Naive thymus-derived CD4-positive, alpha-beta T cell (primary cell): ENCODE data around the gene ZBTB39. TPM values are rescaled to one million over a fixed set of nuclear protein-coding genes. Genes with fewer than 3 reads are reported as not detected.

ENCODE experiments used
- ATAC-seq: fragments of 150-1000 bp; cut with Tn5 transposase; 2 replicates; pipeline ENCODE4 v1.10.0; 2021; ENCODE audit warnings: mild to moderate bottlenecking, moderate library complexity
- CTCF ChIA-PET: fragments of 350-600 bp; sonication (Branson Sonifier 250); formaldehyde crosslinking; loops from one replicate; lab custom pipeline; 2021; ENCODE audit warnings: antibody characterized with exemption; lab: Charles Lee
- POLR2A ChIA-PET: fragments of 350-600 bp; sonication (Branson Sonifier 250); formaldehyde crosslinking; loops from one replicate; lab custom pipeline; 2021; ENCODE audit warnings: antibody characterized with exemption, inconsistent platforms; lab: Charles Lee
- DNase-seq, 9 donors: peaks; one replicate each; pipeline versions ENCODE4 v3.0.0 to v3.0.0-alpha.2; 2020 to 2022; ENCODE audit warnings: mixed read lengths in 1 of 9
- H3K27ac ChIP-seq: one replicate; pipeline ENCODE4 v1.7.0; 2013; ENCODE audit warnings: mild to moderate bottlenecking, low read depth, low read length, moderate library complexity
- H3K27me3 ChIP-seq, 2 donors: one replicate each; pipeline ENCODE4 v1.7.0; 2013; ENCODE audit warnings: low read length in 2 of 2, mild to moderate bottlenecking in 2 of 2, moderate library complexity in 2 of 2; ENCODE audit not compliant: control insufficient read depth in 2 of 2, insufficient read depth in 2 of 2
- H3K36me3 ChIP-seq, 3 experiments: 1 replicate in 2 of 3; 2 replicates in 1 of 3; pipeline ENCODE4 v1.7.0; 2013; ENCODE audit warnings: low read length in 3 of 3, mild to moderate bottlenecking in 3 of 3, moderate library complexity in 1 of 3; ENCODE audit not compliant: insufficient read depth in 3 of 3, control insufficient read depth in 2 of 3
- H3K4me1 ChIP-seq, 2 donors: one replicate each; pipeline ENCODE4 v1.7.0; 2013; ENCODE audit warnings: low read length in 2 of 2, mild to moderate bottlenecking in 2 of 2, moderate library complexity in 1 of 2; ENCODE audit not compliant: control insufficient read depth in 2 of 2, insufficient read depth in 2 of 2
- H3K4me3 ChIP-seq: 2 replicates; pipeline ENCODE4 v1.7.0; 2013; ENCODE audit warnings: mild to moderate bottlenecking, low read length
- H3K9me3 ChIP-seq, 3 experiments: 1 replicate in 2 of 3; 2 replicates in 1 of 3; pipeline ENCODE4 v1.7.0; 2013; ENCODE audit warnings: low read length in 3 of 3; ENCODE audit not compliant: control insufficient read depth in 2 of 3
- H3K27ac Mint-ChIP-seq, 9 donors: one replicate each; pipeline ENCODE4 v1.8.0; 2020 to 2022; ENCODE audit warnings: mixed read lengths in 9 of 9, mild to moderate bottlenecking in 8 of 9, moderate library complexity in 5 of 9, inconsistent platforms in 2 of 9
- H3K27me3 Mint-ChIP-seq, 5 donors: one replicate each; pipeline ENCODE4 v1.8.0; 2021 to 2022; ENCODE audit warnings: mixed read lengths in 5 of 5, mild to moderate bottlenecking in 1 of 5
- H3K36me3 Mint-ChIP-seq, 5 donors: one replicate each; pipeline ENCODE4 v1.8.0; 2020 to 2022; ENCODE audit warnings: mixed read lengths in 5 of 5, mild to moderate bottlenecking in 3 of 5, inconsistent platforms in 1 of 5
- H3K4me1 Mint-ChIP-seq, 7 donors: one replicate each; pipeline ENCODE4 v1.8.0; 2020 to 2022; ENCODE audit warnings: mixed read lengths in 7 of 7, mild to moderate bottlenecking in 3 of 7, inconsistent platforms in 1 of 7
- H3K4me3 Mint-ChIP-seq, 10 donors: one replicate each; pipeline ENCODE4 v1.8.0; 2020 to 2022; ENCODE audit warnings: mild to moderate bottlenecking in 10 of 10, mixed read lengths in 10 of 10, moderate library complexity in 6 of 10, inconsistent platforms in 2 of 10
- H3K9me3 Mint-ChIP-seq, 11 donors: one replicate each; pipeline ENCODE4 v1.8.0; 2020 to 2022; ENCODE audit warnings: mixed read lengths in 11 of 11, mild to moderate bottlenecking in 4 of 11, inconsistent platforms in 1 of 11, moderate library complexity in 1 of 11
- intact Hi-C, 2 donors: fragments of 100-400 bp; cut with micrococcal nuclease; formaldehyde crosslinking; loops; one replicate each; pipeline ENCODE4 v1.15.1; 2023
- polyA plus RNA-seq, 2 donors: library from polyadenylated mRNA; unstranded; fragments of 300-500 nt; fragmentation: Illumina TruSeq; gene quantifications; one replicate each; pipeline ENCODE4 v1.2.3, GENCODE V29; 2021
- total RNA-seq, 6 experiments: library from RNA in 5 of 6; stranded (reverse) in 5 of 6; gene quantifications; 1 replicate in 5 of 6; 2 replicates in 1 of 6; pipeline ENCODE4 v1.2.3 and lab custom pipeline; 2021 to 2026

The ZBTB39 gene
- total and polyA plus RNA-seq, 7 experiments from 2014 or later, result 2.2 to 12.9 (median 8.2) TPM

- Histone ChIP-seq H3K9me3 (no peaks in the 10 kb centered on the region), H3K4me3 (no peak overlapping the region), H3K36me3 (no peaks in the 10 kb centered on the region), H3K27me3 (no peaks in the 10 kb centered on the region), H3K27ac (no peak overlapping the region), H3K4me1 (peaks cover 19 to 20% of the 10 kb centered on the region in 2 donors)
- CTCF ChIA-PET, result no interaction called here
- intact Hi-C loops, result no loop called here
- POLR2A ChIA-PET, result interaction anchor here (0.9 kb wide), 1 partner anchor 12 kb away, joined by 4 read pairs; no protein-coding TSS in a partner anchor
- Mint-ChIP-seq H3K27me3 (peaks cover 0 to 6% (median 0%) of the 10 kb centered on the region in 5 donors), H3K9me3 (peaks cover 0 to 2% (median 0%) of the 10 kb centered on the region in 11 donors), H3K4me1 (peaks cover 25 to 44% (median 34%) of the 10 kb centered on the region in 7 donors), H3K36me3 (no peaks in the 10 kb centered on the region), H3K27ac (no peak overlapping the region), H3K4me3 (no peak overlapping the region)
- DNase-seq (no peak), ATAC-seq (no peak)
Observed at GRCh38 chr12:57044889-57045288, 38.5 kb upstream of the ZBTB39 start.

- no peak overlapping the region for H3K4me3 ChIP-seq
- no peak for ATAC-seq
- Mint-ChIP-seq H3K4me3 (no peak overlapping the region), H3K9me3 (peaks cover 0 to 2% (median 0%) of the 10 kb centered on the region in 11 donors), H3K27me3 (peaks cover 0 to 6% (median 0%) of the 10 kb centered on the region in 5 donors), H3K4me1 (peaks cover 26 to 46% (median 35%) of the 10 kb centered on the region in 7 donors), H3K36me3 (no peaks in the 10 kb centered on the region), H3K27ac (no peak overlapping the region)
- intact Hi-C loops, result no loop called here
- H3K9me3 ChIP-seq, result no peaks in the 10 kb centered on the region
- H3K36me3 ChIP-seq, result no peaks in the 10 kb centered on the region
- H3K4me1 ChIP-seq, result peaks cover 19 to 20% of the 10 kb centered on the region in 2 donors
- ChIA-PET POLR2A (interaction anchor here (0.6 to 1.1 kb wide), 3 partner anchors 12 to 678 kb away, joined by 3 to 4 read pairs (median 4); no protein-coding TSS in a partner anchor), CTCF (interaction anchor here (0.7 kb wide), 1 partner anchor 16 kb away, joined by 3 read pairs; no protein-coding TSS in a partner anchor)
- H3K27me3 ChIP-seq, result no peaks in the 10 kb centered on the region
- H3K27ac ChIP-seq, result no peak overlapping the region
- DNase-seq, result no peak
Observed at GRCh38 chr12:57044468-57044867, 38.1 kb upstream of the ZBTB39 start.

GRCh38 chr12:57042695-57043094 lies 36.3 kb upstream of the ZBTB39 start:
- Histone ChIP-seq H3K9me3 (no peaks in the 10 kb centered on the region), H3K27ac (no peak overlapping the region), H3K27me3 (no peaks in the 10 kb centered on the region), H3K4me1 (peaks cover 13% of the 10 kb centered on the region in 2 donors), H3K4me3 (no peak overlapping the region), H3K36me3 (no peaks in the 10 kb centered on the region)
- ATAC-seq (no peak), DNase-seq (no peak)
- ChIA-PET CTCF (no interaction called here), POLR2A (interaction anchor here (1.3 kb wide), 1 partner anchor 10 kb away, joined by 4 read pairs; no protein-coding TSS in a partner anchor)
- no peak overlapping the region for H3K4me3 Mint-ChIP-seq
- peaks cover 22 to 41% (median 32%) of the 10 kb centered on the region in 7 donors for H3K4me1 Mint-ChIP-seq
- peaks cover 0 to 2% (median 0%) of the 10 kb centered on the region in 11 donors for H3K9me3 Mint-ChIP-seq
- peaks cover 0 to 6% (median 0%) of the 10 kb centered on the region in 5 donors for H3K27me3 Mint-ChIP-seq
- no peak overlapping the region for H3K27ac Mint-ChIP-seq
- intact Hi-C loops, result no loop called here
- no peaks in the 10 kb centered on the region for H3K36me3 Mint-ChIP-seq

GRCh38 chr12:57040750-57041149 lies 34.4 kb upstream of the ZBTB39 start:
- no peak overlapping the region for H3K27ac ChIP-seq
- peaks cover 3 to 23% (median 13%) of the 10 kb centered on the region in 7 donors for H3K4me1 Mint-ChIP-seq
- no peaks in the 10 kb centered on the region for H3K4me1 ChIP-seq
- no peak overlapping the region for H3K27ac Mint-ChIP-seq
- no peaks in the 10 kb centered on the region for H3K36me3 ChIP-seq
- POLR2A ChIA-PET, result interaction anchor here (1.0 to 2.0 kb wide), 2 partner anchors 11 to 71 kb away, joined by 3 to 6 read pairs; partner anchors contain the start of gene STAT6
- DNase-seq, result no peak
- H3K27me3 Mint-ChIP-seq, result peaks cover 0 to 2% (median 0%) of the 10 kb centered on the region in 5 donors
- H3K9me3 Mint-ChIP-seq, result peaks cover 0 to 1% (median 0%) of the 10 kb centered on the region in 11 donors
- no peak overlapping the region for H3K4me3 ChIP-seq
- intact Hi-C loops, result no loop called here
- no peaks in the 10 kb centered on the region for H3K36me3 Mint-ChIP-seq
- H3K4me3 Mint-ChIP-seq, result no peak overlapping the region
- no peak for ATAC-seq
- CTCF ChIA-PET, result interaction anchor here (1.0 to 2.2 kb wide), 7 partner anchors 16 to 36 kb away, joined by 3 to 7 read pairs (median 5); no protein-coding TSS in a partner anchor
- H3K27me3 ChIP-seq, result no peaks in the 10 kb centered on the region
- H3K9me3 ChIP-seq, result no peaks in the 10 kb centered on the region

- ATAC-seq (no peak), DNase-seq (no peak)
- H3K27me3 Mint-ChIP-seq, result peaks cover 0 to 2% (median 0%) of the 10 kb centered on the region in 5 donors
- peaks cover under 1 to 19% (median 8%) of the 10 kb centered on the region in 7 donors for H3K4me1 Mint-ChIP-seq
- peak overlapping the region in 2 of 9 donors; percentile 13 to 17 for H3K27ac Mint-ChIP-seq
- H3K9me3 Mint-ChIP-seq, result peaks cover 0 to 1% (median 0%) of the 10 kb centered on the region in 11 donors
- Histone ChIP-seq H3K36me3 (no peaks in the 10 kb centered on the region), H3K27ac (no peak overlapping the region), H3K9me3 (no peaks in the 10 kb centered on the region), H3K27me3 (no peaks in the 10 kb centered on the region), H3K4me1 (no peaks in the 10 kb centered on the region), H3K4me3 (no peak overlapping the region)
- H3K4me3 Mint-ChIP-seq, result no peak overlapping the region
- CTCF ChIA-PET, result interaction anchor here (1.0 to 2.2 kb wide), 6 partner anchors 20 to 36 kb away, joined by 3 to 7 read pairs (median 5); no protein-coding TSS in a partner anchor
- POLR2A ChIA-PET, result interaction anchor here (1.0 to 2.0 kb wide), 2 partner anchors 10 to 71 kb away, joined by 3 to 6 read pairs; partner anchors contain the start of gene STAT6
- H3K36me3 Mint-ChIP-seq, result no peaks in the 10 kb centered on the region
- intact Hi-C loops, result no loop called here
Observed at GRCh38 chr12:57040211-57040610, 33.9 kb upstream of the ZBTB39 start.

- ChIA-PET POLR2A (interaction anchor here (1.6 to 2.0 kb wide), 2 partner anchors 9 to 12 kb away, joined by 4 to 6 read pairs; no protein-coding TSS in a partner anchor), CTCF (interaction anchor here (0.6 to 2.2 kb wide), 3 partner anchors 18 to 30 kb away, joined by 3 to 5 read pairs (median 3); no protein-coding TSS in a partner anchor)
- Mint-ChIP-seq H3K27me3 (peaks cover 0 to 2% (median 0%) of the 10 kb centered on the region in 5 donors), H3K4me3 (peak overlapping the region in 1 of 10 donors; percentile 24), H3K36me3 (no peaks in the 10 kb centered on the region), H3K9me3 (peaks cover 0 to 1% (median 0%) of the 10 kb centered on the region in 11 donors), H3K27ac (peak overlapping the region in 3 of 9 donors; percentile 4 to 66 (median 65)), H3K4me1 (peaks cover 0 to 19% (median 7%) of the 10 kb centered on the region in 7 donors)
- Histone ChIP-seq H3K4me3 (no peak overlapping the region), H3K27ac (no peak overlapping the region), H3K27me3 (no peaks in the 10 kb centered on the region), H3K4me1 (no peaks in the 10 kb centered on the region), H3K36me3 (no peaks in the 10 kb centered on the region), H3K9me3 (no peaks in the 10 kb centered on the region)
- no peak for ATAC-seq
- peak in 1 of 9 donors; percentile 15 for DNase-seq
- intact Hi-C loops, result no loop called here
Observed at GRCh38 chr12:57039016-57039798, 32.9 kb upstream of the ZBTB39 start.
